Stomach (tissue), 9 donors: Measurements from ENCODE around the gene ABCF3. TPM values are rescaled to one million over a fixed set of nuclear protein-coding genes. Genes with fewer than 3 reads are reported as not detected.

Source experiments
- DNase-seq, 2 donors: peaks; one replicate each; pipeline versions ENCODE4 v3.0.0 to v3.0.0-alpha.2; 2013 to 2019
- H3K27ac ChIP-seq, 5 donors: fragments of 200-600 bp in 4 of 5; sonication (generic) in 4 of 5; one replicate each; pipeline ENCODE4 v1.5.1; 2013 to 2019; ENCODE audit warnings: mild to moderate bottlenecking in 1 of 5, moderate library complexity in 1 of 5
- H3K27me3 ChIP-seq, 3 donors: fragments of 200-600 bp; sonication (generic); one replicate each; pipeline ENCODE4 v1.5.1; 2017 to 2019; ENCODE audit warnings: mixed run types in 1 of 3
- H3K36me3 ChIP-seq, 4 donors: fragments of 200-600 bp; sonication (generic); 1 replicate in 3 of 4; 2 replicates in 1 of 4; pipeline ENCODE4 v1.5.1; 2016 to 2019
- H3K4me1 ChIP-seq, 4 donors: fragments of 200-600 bp; sonication (generic); one replicate each; pipeline ENCODE4 v1.5.1; 2016 to 2019
- H3K4me3 ChIP-seq, 4 donors: fragments of 200-600 bp; sonication (generic) in 3 of 4; one replicate each; pipeline ENCODE4 v1.5.1; 2016 to 2019; ENCODE audit warnings: mild to moderate bottlenecking in 1 of 4
- H3K9me3 ChIP-seq, 4 donors: fragments of 200-600 bp; sonication (generic); one replicate each; pipeline ENCODE4 v1.5.1; 2016 to 2019
- EP300 ChIP-seq: sonication (generic); formaldehyde crosslinking; IDR thresholded peaks from one replicate; pipeline ENCODE4 v1.6.1; 2017; ENCODE audit warnings: antibody characterized with exemption
- POLR2A ChIP-seq, 4 donors: fragments of 450-650 bp; IDR thresholded peaks; one replicate each; pipeline ENCODE4 v1.6.1; 2016; ENCODE audit warnings: antibody characterized with exemption in 4 of 4, control low read depth in 2 of 4, mild to moderate bottlenecking in 1 of 4, moderate library complexity in 1 of 4
- POLR2AphosphoS5 ChIP-seq, 3 donors: sonication (generic); formaldehyde crosslinking; IDR thresholded peaks; one replicate each; pipeline ENCODE4 v1.6.1; 2016; ENCODE audit warnings: antibody characterized with exemption in 3 of 3
- WGBS, 5 donors: extraction: QIAGEN DNeasy Blood & Tissue Kit in 3 of 5; methylation state at CpG; one replicate each; pipeline versions ENCODE4 v1.1.5 to v1.1.7; 2013 to 2018; 5-methylcytosine and 5-hydroxymethylcytosine counted together
- intact Hi-C: fragments of 100-400 bp; cut with DNase I; formaldehyde crosslinking; loops from one replicate; pipeline ENCODE4 v1.15.1; 2023; ENCODE audit warnings: low total_unique reads
- polyA plus RNA-seq, 3 donors: library from polyadenylated mRNA; stranded (reverse); fragments of 200-250 nt; gene quantifications; one replicate each; pipeline ENCODE4 v1.2.3, GENCODE V29; 2013
- total RNA-seq, 5 donors: library from RNA; depleted of rRNA; stranded (reverse); fragments of >200 nt; gene quantifications; one replicate each; pipeline versions ENCODE4 v1.1.0 to v1.2.3, GENCODE V29; 2014 to 2016
- TF ChIP-seq, protein P1 (sequence below), 7 experiments: fragments of 450-650 bp in 4 of 7; fragments of 200-600 bp in 3 of 7; sonication (generic) in 3 of 7; IDR thresholded peaks; one replicate each; pipeline ENCODE4 v1.5.1; 2016 to 2019; ENCODE audit warnings: antibody characterized with exemption in 7 of 7, control low read depth in 2 of 7, mild to moderate bottlenecking in 1 of 7
- donor health status: healthy with polysubstance abuse.
- donor health status: Bipolar disorder and iron deficiency.
- donor health status: healthy.

The ABCF3 gene
- total and polyA plus RNA-seq, 8 donors, result 21.6 to 194 (median 47.5) TPM

DNA sequence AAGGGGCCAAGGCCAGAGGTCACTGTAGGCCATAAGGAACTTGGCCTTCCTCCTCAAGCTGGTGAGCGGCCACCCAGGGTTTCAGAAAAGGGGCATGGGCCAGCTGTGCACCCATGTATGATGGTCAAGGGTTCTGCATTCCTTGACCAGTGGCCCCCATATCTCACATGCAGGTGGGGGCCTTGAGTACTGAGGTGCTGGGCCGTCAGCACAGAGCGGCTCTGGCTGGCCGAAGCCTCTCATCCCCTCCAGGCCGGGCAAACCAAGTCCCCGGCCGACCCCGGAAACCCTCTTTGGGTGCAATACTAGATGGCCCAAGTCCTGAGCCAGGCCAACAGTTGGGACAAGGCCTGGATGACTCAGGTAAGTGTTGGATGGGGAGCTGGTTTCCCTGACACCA, 53.2 kb downstream of the ABCF3 start:
- Histone ChIP-seq H3K4me3 (no peak overlapping the region), H3K27ac (no peak overlapping the region), H3K36me3 (peaks cover 18 to 25% (median 24%) of the 10 kb centered on the region in 4 donors), H3K27me3 (peaks cover 0 to 43% (median 4%) of the 10 kb centered on the region in 3 donors), H3K9me3 (no peaks in the 10 kb centered on the region), H3K4me1 (peaks cover 10 to 15% (median 12%) of the 10 kb centered on the region in 4 donors)
- WGBS, 5 donors, result 86 to 94% (median 93%) methylated on average over 8 of the region's 8 CpGs
- TF ChIP-seq, protein P1, sequence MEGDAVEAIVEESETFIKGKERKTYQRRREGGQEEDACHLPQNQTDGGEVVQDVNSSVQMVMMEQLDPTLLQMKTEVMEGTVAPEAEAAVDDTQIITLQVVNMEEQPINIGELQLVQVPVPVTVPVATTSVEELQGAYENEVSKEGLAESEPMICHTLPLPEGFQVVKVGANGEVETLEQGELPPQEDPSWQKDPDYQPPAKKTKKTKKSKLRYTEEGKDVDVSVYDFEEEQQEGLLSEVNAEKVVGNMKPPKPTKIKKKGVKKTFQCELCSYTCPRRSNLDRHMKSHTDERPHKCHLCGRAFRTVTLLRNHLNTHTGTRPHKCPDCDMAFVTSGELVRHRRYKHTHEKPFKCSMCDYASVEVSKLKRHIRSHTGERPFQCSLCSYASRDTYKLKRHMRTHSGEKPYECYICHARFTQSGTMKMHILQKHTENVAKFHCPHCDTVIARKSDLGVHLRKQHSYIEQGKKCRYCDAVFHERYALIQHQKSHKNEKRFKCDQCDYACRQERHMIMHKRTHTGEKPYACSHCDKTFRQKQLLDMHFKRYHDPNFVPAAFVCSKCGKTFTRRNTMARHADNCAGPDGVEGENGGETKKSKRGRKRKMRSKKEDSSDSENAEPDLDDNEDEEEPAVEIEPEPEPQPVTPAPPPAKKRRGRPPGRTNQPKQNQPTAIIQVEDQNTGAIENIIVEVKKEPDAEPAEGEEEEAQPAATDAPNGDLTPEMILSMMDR (IDR thresholded peaks at IDR 0.05), result no peak
- TF ChIP-seq POLR2AphosphoS5 (IDR thresholded peaks at IDR 0.05), result no peak
- no peak for TF ChIP-seq EP300
- no peak for TF ChIP-seq POLR2A (IDR thresholded peaks at IDR 0.05)
- no peak for DNase-seq
- intact Hi-C loops, result loop anchor here (10.0 kb wide), 1 partner anchor 344 kb away; no protein-coding TSS in a partner anchor

DNA sequence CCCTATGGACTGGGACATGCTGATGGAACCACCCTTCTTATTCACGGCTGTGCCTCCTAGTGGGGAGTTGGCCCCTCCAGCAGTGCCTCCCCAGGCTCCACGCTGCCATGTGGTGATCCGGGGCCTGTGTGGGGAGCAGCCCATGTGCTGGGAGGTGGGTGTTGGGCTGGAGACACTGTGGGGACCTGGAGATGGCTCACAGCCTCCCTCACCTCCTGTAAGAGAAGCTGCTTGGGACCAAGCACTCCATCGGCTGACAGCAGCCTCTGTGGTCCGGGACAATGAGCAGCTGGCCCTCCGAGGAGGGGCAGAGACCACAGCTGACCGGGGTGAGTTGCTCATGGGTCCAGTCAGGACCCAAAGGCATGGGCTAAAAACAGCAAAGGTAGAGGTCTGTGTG, 53.7 kb downstream of the ABCF3 start:
- H3K4me1 ChIP-seq, result peaks cover 10 to 15% (median 12%) of the 10 kb centered on the region in 4 donors
- H3K27ac ChIP-seq, result no peak overlapping the region
- 78 to 84% (median 80%) methylated on average over 7 of the region's 7 CpGs for WGBS, 5 donors

DNA sequence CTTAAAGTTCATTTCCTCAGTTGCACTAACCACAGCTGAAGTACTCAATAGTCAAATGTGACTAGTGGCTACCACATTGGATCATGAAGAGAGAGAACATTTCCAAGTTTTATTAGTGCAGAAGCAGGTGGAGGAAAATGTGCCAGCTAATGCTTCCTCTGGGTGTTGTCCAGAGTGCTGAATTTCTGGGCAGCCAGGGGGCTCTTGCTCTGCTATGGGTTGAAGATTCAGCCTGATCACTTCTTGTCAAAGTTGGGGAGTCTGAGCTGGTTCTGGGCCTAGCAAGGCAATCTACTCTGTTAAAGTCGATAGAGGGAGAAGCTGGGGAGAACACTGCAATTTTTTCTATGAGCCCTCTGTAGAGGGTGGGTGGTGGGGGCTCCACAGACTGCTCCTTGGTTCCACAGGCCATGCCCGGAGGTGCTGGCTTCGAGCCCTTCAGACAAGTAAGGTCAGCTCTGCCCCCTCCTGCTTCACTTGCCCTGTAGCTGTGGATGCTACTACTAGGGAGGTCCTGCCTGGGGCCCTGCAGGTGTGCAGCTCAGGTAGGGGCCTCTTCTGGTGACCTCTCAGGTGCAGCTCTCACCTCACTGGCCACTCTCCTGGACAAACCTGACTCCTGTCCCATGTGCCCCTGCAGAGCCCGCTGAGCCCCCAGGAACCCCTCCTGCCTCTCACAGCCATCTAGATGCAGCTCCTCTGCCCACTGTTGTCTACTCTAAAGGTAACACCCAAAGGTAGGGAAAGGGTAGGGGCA, 54.6 kb downstream of the ABCF3 start:
- peak in 1 of 2 donors; percentile 72 for DNase-seq
- Histone ChIP-seq H3K36me3 (peaks cover 31 to 38% (median 37%) of the 10 kb centered on the region in 4 donors), H3K9me3 (no peaks in the 10 kb centered on the region), H3K4me1 (peaks cover 10 to 15% (median 12%) of the 10 kb centered on the region in 4 donors), H3K4me3 (no peak overlapping the region), H3K27me3 (peaks cover 0 to 33% (median 0%) of the 10 kb centered on the region in 3 donors), H3K27ac (no peak overlapping the region)
- WGBS, 5 donors, result 62 to 79% (median 75%) methylated on average over 2 to 4 of the region's 4 CpGs
- TF ChIP-seq POLR2A (IDR thresholded peaks at IDR 0.05), result no peak
- intact Hi-C loops, result loop anchor here (10.0 kb wide), 1 partner anchor 56 kb away; the partner anchor contains the start of gene ABCF3

More for the DNA sequence above, 53.7 kb downstream of the ABCF3 start:
- peaks cover 22 to 30% (median 28%) of the 10 kb centered on the region in 4 donors for H3K36me3 ChIP-seq
- no peaks in the 10 kb centered on the region for H3K9me3 ChIP-seq
- H3K27me3 ChIP-seq, result peaks cover 0 to 38% (median 0%) of the 10 kb centered on the region in 3 donors
- TF ChIP-seq POLR2A (IDR thresholded peaks at IDR 0.05) (no peak), EP300 (no peak), POLR2AphosphoS5 (IDR thresholded peaks at IDR 0.05) (no peak)
- TF ChIP-seq, protein P1 (IDR thresholded peaks at IDR 0.05), result no peak
- H3K4me3 ChIP-seq, result no peak overlapping the region
- intact Hi-C loops, result loop anchor here (10.0 kb wide), 2 partner anchors 55 to 345 kb away; partner anchors contain the start of gene ABCF3
- DNase-seq, result no peak

DNA sequence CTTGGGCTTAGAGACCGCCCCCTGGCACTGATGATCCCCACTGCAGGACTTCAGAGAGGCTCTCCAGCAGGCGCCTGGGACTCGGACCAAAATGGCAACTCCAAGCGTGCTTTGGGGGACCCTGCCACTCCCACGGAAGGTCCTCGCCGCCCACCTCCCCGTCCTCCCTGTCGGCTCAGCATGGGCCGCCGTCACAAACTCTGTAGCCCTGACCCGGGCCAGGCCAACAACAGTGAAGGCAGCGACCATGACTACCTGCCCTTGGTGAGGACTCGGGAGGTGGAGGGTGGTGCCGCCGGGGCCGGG, 55.1 kb downstream of the ABCF3 start:
- H3K27ac ChIP-seq, result no peak overlapping the region
- TF ChIP-seq POLR2A (IDR thresholded peaks at IDR 0.05) (no peak), EP300 (no peak), POLR2AphosphoS5 (IDR thresholded peaks at IDR 0.05) (no peak)
- TF ChIP-seq, protein P1 (IDR thresholded peaks at IDR 0.05), result no peak
- peak overlapping the region in 1 of 4 donors; percentile 35 for H3K4me3 ChIP-seq
- no peaks in the 10 kb centered on the region for H3K9me3 ChIP-seq
- WGBS, 5 donors, result 28 to 42% (median 40%) methylated on average over 11 to 17 of the region's 17 CpGs
- peaks cover 10 to 15% (median 12%) of the 10 kb centered on the region in 4 donors for H3K4me1 ChIP-seq
- H3K27me3 ChIP-seq, result peaks cover 0 to 33% (median 0%) of the 10 kb centered on the region in 3 donors
- peaks cover 34 to 42% (median 40%) of the 10 kb centered on the region in 4 donors for H3K36me3 ChIP-seq
- no peak for DNase-seq
- intact Hi-C loops, result loop anchor here (10.0 kb wide), 1 partner anchor 56 kb away; the partner anchor contains the start of gene ABCF3
